ENCODE results near the gene SPECC1.
"Not testable (repeated sequence)": the region's sequence is repeated elsewhere in the genome, so short reads cannot be mapped to it uniquely, and the experiment has no call there.

SPECC1 gene

DNA sequence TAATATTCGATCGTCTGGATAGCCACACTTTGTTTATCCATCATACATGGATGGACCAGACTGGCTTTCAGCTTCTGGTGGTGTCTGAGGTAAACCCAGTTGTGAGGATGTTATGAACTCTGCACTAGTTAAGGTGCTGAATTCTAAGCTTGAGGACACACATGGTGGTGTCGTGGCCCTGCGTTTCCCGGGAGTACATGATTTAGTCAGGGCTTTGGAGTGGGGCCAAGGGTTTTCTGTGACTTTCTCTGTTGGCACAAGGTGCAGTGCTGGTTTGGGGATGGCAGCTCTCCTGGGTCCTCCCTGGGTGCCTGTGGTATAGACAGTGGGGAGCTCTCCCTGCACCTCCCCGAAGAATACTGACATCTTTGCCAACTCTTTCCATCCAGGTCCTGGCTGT, 116.6 kb downstream of the SPECC1 start:
- DNase-seq (ENCODE audit: low spot score) (no peak), FAIRE-seq (no peak)

GRCh38 chr17:20127360-20128035, 118.3 kb downstream of the SPECC1 start:
- DNase-seq (ENCODE audit: low spot score), result no peak

DNA sequence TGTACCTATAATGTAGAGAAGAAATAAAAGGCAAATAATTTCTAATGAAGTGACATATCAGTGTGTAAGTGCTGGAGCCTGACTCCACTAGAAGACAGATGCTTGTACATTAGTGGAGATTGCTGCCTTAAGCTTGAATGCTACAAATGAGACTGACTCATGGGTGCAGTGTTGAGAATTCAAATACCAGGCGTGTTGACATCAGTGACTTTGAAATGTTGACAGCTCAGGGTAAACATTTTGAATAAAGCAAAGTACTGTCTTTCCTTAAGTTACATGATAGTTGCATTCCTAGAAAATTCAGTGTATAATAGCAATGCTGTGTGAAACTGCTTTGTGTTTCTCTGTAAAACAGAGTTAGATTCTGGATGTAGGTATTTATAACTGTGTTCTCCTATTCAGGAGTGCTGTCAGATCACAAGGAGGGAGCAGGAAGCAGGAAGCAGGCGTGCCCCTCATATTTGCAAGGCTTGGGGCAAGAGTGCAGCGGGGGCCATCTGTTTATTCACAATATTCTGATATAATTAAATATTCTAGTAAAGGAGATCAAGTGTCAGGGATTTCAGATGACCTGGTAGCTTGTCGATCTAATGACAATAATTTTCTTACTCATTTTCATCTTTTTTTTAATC, 119.0 kb downstream of the SPECC1 start:
- FAIRE-seq (no peak), DNase-seq (ENCODE audit: low spot score) (no peak)

More at GRCh38 chr17:20127360-20128035, 118.3 kb downstream of the SPECC1 start:
- no peak for FAIRE-seq

GRCh38 chr17:20133517-20133916, 124.4 kb downstream of the SPECC1 start:
- no peak for DNase-seq (ENCODE audit: low spot score)
- FAIRE-seq, result no peak

- DNase-seq (ENCODE audit: low spot score), result no peak
- no peak for FAIRE-seq
Measured at GRCh38 chr17:20141198-20141972, 132.2 kb downstream of the SPECC1 start.

- DNase-seq (ENCODE audit: low spot score), result no peak
- no peak for FAIRE-seq
Measured at GRCh38 chr17:20142268-20142667, 133.1 kb downstream of the SPECC1 start.

GRCh38 chr17:20143740-20144139, 134.6 kb downstream of the SPECC1 start:
- FAIRE-seq (no peak), DNase-seq (ENCODE audit: low spot score) (no peak)

DNA sequence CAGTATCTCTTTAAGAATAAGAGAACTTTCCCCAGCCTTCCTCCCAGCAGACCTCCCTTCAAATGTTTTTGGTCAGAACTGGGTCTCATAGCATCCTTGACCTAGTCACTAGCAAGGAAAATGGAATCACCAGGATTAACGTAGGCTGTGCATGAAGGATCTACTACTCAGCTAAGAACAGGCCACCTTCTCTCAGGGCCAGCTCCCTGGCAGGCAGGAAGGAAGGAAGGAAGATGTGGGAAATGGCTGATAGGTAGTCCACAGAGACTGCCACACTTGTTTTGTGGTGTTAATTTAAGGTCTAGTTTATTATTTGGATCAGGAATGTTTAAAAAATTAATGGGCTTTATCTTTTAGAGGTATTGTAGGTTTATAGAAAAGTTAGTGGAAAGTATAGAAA, 136.4 kb downstream of the SPECC1 start:
- FAIRE-seq (no peak), DNase-seq (ENCODE audit: low spot score) (no peak)

DNA sequence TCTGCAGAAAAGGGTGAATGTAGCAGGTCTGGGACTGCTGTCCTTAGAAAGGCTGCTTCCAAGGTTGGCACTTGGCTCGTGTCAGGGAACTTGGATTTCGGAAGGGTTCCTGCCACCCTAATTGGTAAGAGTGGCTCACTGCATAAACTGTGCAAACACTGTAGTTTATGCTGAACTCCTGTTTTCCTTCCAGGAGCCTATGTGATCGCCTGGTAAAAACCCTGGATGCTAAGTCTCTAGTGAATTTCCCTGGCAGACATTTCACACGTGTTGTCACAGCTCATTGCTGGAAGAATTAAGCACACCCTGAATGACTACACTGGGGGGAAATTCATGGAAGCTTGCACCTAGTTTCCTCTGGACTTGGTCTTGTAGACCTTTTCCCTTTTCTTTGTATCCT, 140.1 kb downstream of the SPECC1 start:
- DNase-seq (ENCODE audit: low spot score), result no peak
- no peak for FAIRE-seq

GRCh38 chr17:20151174-20151573, 142.0 kb downstream of the SPECC1 start:
- DNase-seq (ENCODE audit: low spot score), result no peak
- FAIRE-seq, result no peak

- DNase-seq (ENCODE audit: low spot score), result no peak
- no peak for FAIRE-seq
Measured at GRCh38 chr17:20153231-20153630, 144.1 kb downstream of the SPECC1 start.

GRCh38 chr17:20154286-20155000, 145.3 kb downstream of the SPECC1 start:
- DNase-seq (ENCODE audit: low spot score) (no peak), FAIRE-seq (no peak)

GRCh38 chr17:20155258-20156195, 146.4 kb downstream of the SPECC1 start:
- peak; percentile 57 for FAIRE-seq
- peak; percentile 89 for DNase-seq (ENCODE audit: low spot score)

- FAIRE-seq, result no peak
Measured at GRCh38 chr17:20156196-20157000, 147.2 kb downstream of the SPECC1 start.

DNA sequence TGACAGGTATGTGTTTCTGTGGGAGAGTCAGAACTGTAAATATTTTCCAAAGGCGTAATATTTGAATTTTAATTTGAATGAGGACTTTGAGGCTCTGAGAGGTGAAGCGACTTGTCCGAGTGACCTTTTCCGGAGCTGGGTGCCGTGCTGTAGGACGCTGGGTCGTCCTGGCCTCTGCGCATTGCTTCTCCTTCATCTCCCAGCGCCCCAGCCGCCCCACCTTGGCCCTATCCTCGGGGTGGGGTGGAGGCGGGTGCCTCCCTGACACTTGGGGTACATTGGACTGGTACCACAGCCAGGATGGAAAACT, 147.8 kb downstream of the SPECC1 start:
- DNase-seq (ENCODE audit: low spot score) (no peak), FAIRE-seq (no peak)

More at GRCh38 chr17:20156196-20157000, 147.2 kb downstream of the SPECC1 start:
- peak; percentile 36 for DNase-seq (ENCODE audit: low spot score)

GRCh38 chr17:20158580-20158979, 149.4 kb downstream of the SPECC1 start:
- DNase-seq (ENCODE audit: low spot score) (no peak), FAIRE-seq (no peak)

DNA sequence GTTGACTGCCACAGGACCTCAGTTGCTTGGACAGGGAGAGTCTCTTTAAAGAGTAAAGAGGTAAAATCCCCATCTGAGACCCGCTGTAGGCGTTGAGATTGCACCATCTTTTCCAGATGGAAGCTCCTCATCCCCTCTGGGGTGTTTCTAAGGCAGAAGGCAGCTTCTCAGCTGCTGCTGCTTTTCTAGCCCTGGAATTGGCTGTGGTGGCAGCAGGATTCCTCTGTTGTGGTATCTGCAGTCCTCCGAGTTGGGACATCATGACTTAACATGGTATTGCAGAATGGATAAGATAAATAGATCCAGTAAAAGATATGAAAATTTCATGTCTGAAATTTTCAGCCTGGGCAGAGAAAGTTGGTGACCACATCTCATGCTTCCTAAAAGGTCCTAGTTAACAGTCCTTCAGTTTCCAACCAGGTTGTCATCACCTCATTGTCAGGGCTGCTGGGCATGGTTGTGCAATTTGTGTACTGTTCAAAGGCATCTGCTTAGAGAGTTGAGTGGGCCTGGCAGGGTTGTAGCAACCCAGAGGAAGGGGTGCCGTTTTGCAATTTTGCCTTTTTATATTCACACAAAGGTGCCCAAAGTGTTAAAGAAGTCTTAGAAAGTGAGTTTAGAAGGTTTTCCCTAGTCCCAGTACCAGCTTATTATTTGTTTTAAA, 150.4 kb downstream of the SPECC1 start:
- FAIRE-seq (no peak), DNase-seq (ENCODE audit: low spot score) (no peak)

DNA sequence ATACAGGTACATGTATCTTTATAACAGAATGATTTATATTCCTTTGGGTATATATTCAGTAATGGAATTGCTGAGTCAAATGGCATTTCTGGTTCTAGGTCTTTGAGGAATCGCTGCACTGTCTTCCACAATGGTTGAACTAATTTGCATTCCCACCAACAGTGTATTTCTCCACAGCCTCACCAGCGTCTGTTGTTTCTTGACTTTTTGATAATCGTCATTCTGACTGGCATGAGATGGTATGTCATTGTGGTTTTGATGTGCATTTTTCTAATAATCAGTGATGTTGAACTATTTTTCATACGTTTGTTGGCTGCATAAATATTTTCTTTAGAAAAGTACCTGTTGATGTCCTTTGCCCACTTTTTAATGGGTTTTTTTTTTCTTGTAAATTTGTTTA, 156.4 kb downstream of the SPECC1 start:
- not testable (repeated sequence) for FAIRE-seq; DNase-seq (ENCODE audit: low spot score)

- no peak for FAIRE-seq
- DNase-seq (ENCODE audit: low spot score), result no peak
Measured at GRCh38 chr17:20170085-20170484, 160.9 kb downstream of the SPECC1 start.

Measured in RCC 7860 (cell line).